ENCODE results near the gene AP1M2. TPM values are rescaled to one million over a fixed set of nuclear protein-coding genes. Genes with fewer than 3 reads are reported as not detected.

AP1M2 gene
- total RNA-seq, 1 experiment from 2014 or later, result 2.5 TPM

DNA sequence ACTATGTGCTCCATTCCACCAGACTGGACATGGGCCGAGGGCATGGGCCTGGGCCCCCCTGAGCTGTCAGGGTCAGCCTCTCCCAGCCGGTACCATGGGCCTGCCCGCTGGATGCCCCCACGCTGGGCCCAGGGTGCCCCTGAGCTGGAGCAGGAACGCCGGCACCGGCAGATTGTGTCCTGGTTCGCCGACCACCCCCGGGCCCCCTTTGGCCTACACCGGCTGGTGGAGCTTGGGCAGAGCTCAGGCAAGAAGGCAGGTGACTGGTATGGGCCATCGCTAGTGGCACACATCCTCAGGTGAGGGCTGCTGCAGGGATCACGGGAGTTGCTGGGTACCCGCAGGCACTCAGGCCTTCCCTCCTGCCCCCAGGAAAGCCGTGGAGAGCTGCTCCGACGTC, 40.3 kb downstream of the AP1M2 start:
- Histone ChIP-seq H3K27me3 (replicated peaks; ENCODE audit: insufficient read depth, low read depth, low read length, poor library complexity) (no peaks in the 10 kb centered on the region), H3K4me1 (ENCODE audit: insufficient read depth, low read length, poor library complexity, severe bottlenecking) (peaks cover 12% of the 10 kb centered on the region), H3K36me3 (ENCODE audit: insufficient read depth, low read length, poor library complexity, severe bottlenecking) (peaks cover 23% of the 10 kb centered on the region), H3K9me3 (ENCODE audit: low read depth, low read length, poor library complexity, severe bottlenecking) (no peaks in the 10 kb centered on the region), H3K4me3 (ENCODE audit: low read depth, low read length, poor library complexity, severe bottlenecking) (no peak overlapping the region), H3K27ac (ENCODE audit: low read depth, low read length, poor library complexity, severe bottlenecking) (no peak overlapping the region)
- no peak for DNase-seq (ENCODE audit: low spot score)
- POLR2A ChIA-PET (ENCODE audit: low non-redundant PET), result interaction anchor here (0.6 kb wide), 1 partner anchor 23 kb away, joined by 9 read pairs; no protein-coding TSS in a partner anchor
- TF ChIP-seq, protein P1, sequence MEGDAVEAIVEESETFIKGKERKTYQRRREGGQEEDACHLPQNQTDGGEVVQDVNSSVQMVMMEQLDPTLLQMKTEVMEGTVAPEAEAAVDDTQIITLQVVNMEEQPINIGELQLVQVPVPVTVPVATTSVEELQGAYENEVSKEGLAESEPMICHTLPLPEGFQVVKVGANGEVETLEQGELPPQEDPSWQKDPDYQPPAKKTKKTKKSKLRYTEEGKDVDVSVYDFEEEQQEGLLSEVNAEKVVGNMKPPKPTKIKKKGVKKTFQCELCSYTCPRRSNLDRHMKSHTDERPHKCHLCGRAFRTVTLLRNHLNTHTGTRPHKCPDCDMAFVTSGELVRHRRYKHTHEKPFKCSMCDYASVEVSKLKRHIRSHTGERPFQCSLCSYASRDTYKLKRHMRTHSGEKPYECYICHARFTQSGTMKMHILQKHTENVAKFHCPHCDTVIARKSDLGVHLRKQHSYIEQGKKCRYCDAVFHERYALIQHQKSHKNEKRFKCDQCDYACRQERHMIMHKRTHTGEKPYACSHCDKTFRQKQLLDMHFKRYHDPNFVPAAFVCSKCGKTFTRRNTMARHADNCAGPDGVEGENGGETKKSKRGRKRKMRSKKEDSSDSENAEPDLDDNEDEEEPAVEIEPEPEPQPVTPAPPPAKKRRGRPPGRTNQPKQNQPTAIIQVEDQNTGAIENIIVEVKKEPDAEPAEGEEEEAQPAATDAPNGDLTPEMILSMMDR (conservative IDR thresholded peaks at IDR 0.05; ENCODE audit: low read depth, low read length), result no peak
- no peak for TF ChIP-seq EZH2 (IDR thresholded peaks at IDR 0.05; ENCODE audit: borderline replicate concordance, low read depth, low read length, poor library complexity, severe bottlenecking)
- intact Hi-C loops (cut with micrococcal nuclease; ENCODE audit: unreplicated experiment), result no loop called here
- no TSS peak for BruUV-seq (replicated peaks)
- CTCF ChIA-PET, result no interaction called here

- intact Hi-C loops (cut with micrococcal nuclease; ENCODE audit: unreplicated experiment), result no loop called here
- H3K9me3 ChIP-seq (ENCODE audit: low read depth, low read length, poor library complexity, severe bottlenecking), result no peaks in the 10 kb centered on the region
- POLR2A ChIA-PET (ENCODE audit: low non-redundant PET), result no interaction called here
- TF ChIP-seq, protein P1 (conservative IDR thresholded peaks at IDR 0.05; ENCODE audit: low read depth, low read length), result no peak
- TF ChIP-seq EZH2 (IDR thresholded peaks at IDR 0.05; ENCODE audit: borderline replicate concordance, low read depth, low read length, poor library complexity, severe bottlenecking), result no peak
- H3K36me3 ChIP-seq (ENCODE audit: insufficient read depth, low read length, poor library complexity, severe bottlenecking), result peaks cover 9% of the 10 kb centered on the region
- peak overlapping the region; percentile 94 for H3K27ac ChIP-seq (ENCODE audit: low read depth, low read length, poor library complexity, severe bottlenecking)
- DNase-seq (ENCODE audit: low spot score), result no peak
- H3K4me1 ChIP-seq (ENCODE audit: insufficient read depth, low read length, poor library complexity, severe bottlenecking), result peaks cover 12% of the 10 kb centered on the region
- H3K27me3 ChIP-seq (replicated peaks; ENCODE audit: insufficient read depth, low read depth, low read length, poor library complexity), result no peaks in the 10 kb centered on the region
- H3K4me3 ChIP-seq (ENCODE audit: low read depth, low read length, poor library complexity, severe bottlenecking), result peak overlapping the region; percentile 95
- CTCF ChIA-PET, result interaction anchor here (0.6 kb wide), 1 partner anchor 100 kb away, joined by 3 read pairs; no protein-coding TSS in a partner anchor
- BruUV-seq (replicated peaks), result TSS peak; percentile 57
These were observed 42.3 kb downstream of the AP1M2 start for GRCh38 chr19:10544753-10545251.

GRCh38 chr19:10544242-10544752, 42.8 kb downstream of the AP1M2 start:
- POLR2A ChIA-PET (ENCODE audit: low non-redundant PET), result no interaction called here
- H3K9me3 ChIP-seq (ENCODE audit: low read depth, low read length, poor library complexity, severe bottlenecking), result no peaks in the 10 kb centered on the region
- intact Hi-C loops (cut with micrococcal nuclease; ENCODE audit: unreplicated experiment), result no loop called here
- peak overlapping the region; percentile 94 for H3K27ac ChIP-seq (ENCODE audit: low read depth, low read length, poor library complexity, severe bottlenecking)
- H3K4me3 ChIP-seq (ENCODE audit: low read depth, low read length, poor library complexity, severe bottlenecking), result peak overlapping the region; percentile 95
- H3K36me3 ChIP-seq (ENCODE audit: insufficient read depth, low read length, poor library complexity, severe bottlenecking), result peaks cover 7% of the 10 kb centered on the region
- peaks cover 12% of the 10 kb centered on the region for H3K4me1 ChIP-seq (ENCODE audit: insufficient read depth, low read length, poor library complexity, severe bottlenecking)
- CTCF ChIA-PET, result interaction anchor here (0.6 kb wide), 1 partner anchor 100 kb away, joined by 3 read pairs; no protein-coding TSS in a partner anchor
- TF ChIP-seq, protein P1 (conservative IDR thresholded peaks at IDR 0.05; ENCODE audit: low read depth, low read length), result no peak
- TF ChIP-seq EZH2 (IDR thresholded peaks at IDR 0.05; ENCODE audit: borderline replicate concordance, low read depth, low read length, poor library complexity, severe bottlenecking), result no peak
- no peaks in the 10 kb centered on the region for H3K27me3 ChIP-seq (replicated peaks; ENCODE audit: insufficient read depth, low read depth, low read length, poor library complexity)
- no peak for DNase-seq (ENCODE audit: low spot score)
- BruUV-seq (replicated peaks), result no TSS peak
